Tibial nerve (tissue), 4 donors: ENCODE results near the gene AUTS2.

ENCODE experiments used
- CTCF ChIP-seq, 5 experiments: fragments of 200-600 bp in 3 of 5; fragments of 450-650 bp in 2 of 5; sonication (generic) in 3 of 5; IDR thresholded peaks; one replicate each; pipeline ENCODE4 v1.5.1; 2016 to 2019; ENCODE audit warnings: antibody characterized with exemption in 5 of 5, mild to moderate bottlenecking in 3 of 5, moderate library complexity in 2 of 5
- EP300 ChIP-seq, 2 donors: sonication (generic); formaldehyde crosslinking; IDR thresholded peaks; one replicate each; pipeline ENCODE4 v1.6.1; 2017; ENCODE audit warnings: antibody characterized with exemption in 2 of 2, mild to moderate bottlenecking in 1 of 2
- POLR2A ChIP-seq, 2 donors: fragments of 450-650 bp; IDR thresholded peaks; one replicate each; pipeline ENCODE4 v1.6.1; 2017; ENCODE audit warnings: antibody characterized with exemption in 2 of 2, mild to moderate bottlenecking in 2 of 2, moderate library complexity in 2 of 2

- TF ChIP-seq POLR2A (IDR thresholded peaks at IDR 0.05) (no peak), CTCF (IDR thresholded peaks at IDR 0.05) (no peak), EP300 (IDR thresholded peaks at IDR 0.05) (no peak)
Measured at GRCh38 chr7:70458745-70459144, 860.5 kb downstream of the AUTS2 start.
